Fibroblast of skin of right biceps (primary cell): ENCODE data around the gene NGF.
A peak's percentile ranks its signal among the peaks of the same experiment; 100 is the strongest.

Experiments
- DNase-seq: peaks from one replicate; pipeline ENCODE4 v3.0.0-alpha.2; 2013

The NGF gene

DNA sequence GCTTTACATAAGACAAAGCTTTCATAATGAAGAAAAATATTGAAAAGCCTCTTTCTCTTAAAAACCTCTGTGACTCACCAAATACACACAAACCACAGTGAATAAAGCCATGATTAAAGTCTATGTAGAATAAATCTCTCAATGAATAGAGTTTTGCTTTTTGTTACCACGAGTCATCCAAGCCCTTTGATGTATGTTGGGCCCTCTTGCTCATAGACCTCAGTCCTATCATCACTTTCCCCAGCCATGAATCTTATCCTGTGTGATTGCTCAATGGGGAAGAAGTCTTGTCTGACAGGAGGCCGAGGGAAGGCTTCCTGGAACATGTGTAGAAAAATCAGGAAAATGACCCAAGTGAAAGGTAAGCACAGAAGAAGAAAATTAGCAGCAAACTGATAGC is 60.8 kb downstream of the NGF start:
- peak; percentile 98 for DNase-seq

DNA sequence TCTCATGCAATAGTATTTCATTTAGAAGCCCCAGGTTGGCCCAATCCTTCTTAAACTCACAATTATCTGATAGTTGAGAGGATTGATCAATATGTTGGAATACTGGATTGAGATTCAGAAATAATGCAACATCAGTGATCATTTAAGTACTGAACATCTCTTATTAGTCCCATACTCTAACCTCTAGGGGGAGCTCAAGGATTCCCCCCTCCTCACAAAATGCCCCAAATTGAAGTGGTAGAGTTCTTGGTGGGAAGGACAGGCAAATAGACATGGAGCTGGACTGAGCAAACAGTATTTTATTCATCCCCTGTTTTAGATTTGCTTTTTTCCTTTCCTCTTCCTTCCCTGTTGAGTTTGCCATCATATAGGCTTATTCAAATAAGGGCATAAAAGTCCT is 62.8 kb downstream of the NGF start:
- DNase-seq: no peak

DNA sequence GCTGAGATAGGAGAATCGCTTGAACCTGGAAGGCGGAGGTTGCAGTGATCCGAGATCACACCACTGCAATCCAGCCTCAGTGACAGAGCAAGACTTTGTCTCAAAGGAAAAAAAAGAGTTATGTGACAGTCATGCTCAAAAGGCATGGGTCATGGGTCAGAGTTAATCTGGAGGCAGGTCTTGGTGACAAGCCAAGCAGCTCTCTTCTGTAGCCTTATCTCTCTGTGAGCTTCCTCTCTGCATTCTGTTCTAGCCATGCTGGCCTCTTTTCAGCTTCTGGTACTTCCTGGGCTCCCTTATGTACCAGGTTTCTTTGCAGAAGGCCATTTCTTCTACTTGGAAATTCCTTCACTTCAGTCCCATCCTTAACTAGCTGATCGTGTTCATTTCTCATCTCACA is 63.6 kb downstream of the NGF start:
- DNase-seq: no peak

DNA sequence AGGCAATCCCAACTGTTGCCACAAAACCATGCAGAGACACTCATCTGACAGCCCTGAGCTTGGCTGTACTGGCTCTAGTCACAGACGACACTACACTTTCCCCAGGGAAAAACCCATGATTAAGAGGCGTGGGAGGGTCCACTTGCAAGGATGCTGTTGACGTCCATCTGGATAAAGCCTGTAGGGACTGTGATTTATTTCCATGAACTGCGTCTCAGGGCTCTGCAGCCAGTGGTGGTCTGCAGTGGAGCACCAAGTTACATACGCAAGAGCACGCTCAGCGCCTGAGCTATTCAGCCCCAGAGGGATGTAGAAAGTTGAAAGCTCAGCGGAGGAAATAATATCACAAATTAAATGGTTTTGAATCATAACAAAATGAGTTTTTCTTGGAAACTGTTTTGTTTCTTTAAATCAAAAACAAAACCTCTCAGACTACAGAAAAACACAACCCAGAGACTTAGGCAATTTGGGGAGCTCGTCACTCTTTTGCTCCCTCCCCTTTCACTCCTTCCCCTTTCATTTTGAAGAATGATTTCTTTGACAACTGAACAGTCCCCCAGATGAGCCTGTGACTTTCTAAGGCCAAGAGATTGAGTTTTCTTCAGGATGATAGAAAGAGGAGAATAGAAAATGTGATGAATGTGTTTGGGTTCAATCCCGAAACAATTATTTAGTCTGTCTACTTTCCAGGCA is 71.2 kb downstream of the NGF start:
- peak; percentile 62 for DNase-seq

DNA sequence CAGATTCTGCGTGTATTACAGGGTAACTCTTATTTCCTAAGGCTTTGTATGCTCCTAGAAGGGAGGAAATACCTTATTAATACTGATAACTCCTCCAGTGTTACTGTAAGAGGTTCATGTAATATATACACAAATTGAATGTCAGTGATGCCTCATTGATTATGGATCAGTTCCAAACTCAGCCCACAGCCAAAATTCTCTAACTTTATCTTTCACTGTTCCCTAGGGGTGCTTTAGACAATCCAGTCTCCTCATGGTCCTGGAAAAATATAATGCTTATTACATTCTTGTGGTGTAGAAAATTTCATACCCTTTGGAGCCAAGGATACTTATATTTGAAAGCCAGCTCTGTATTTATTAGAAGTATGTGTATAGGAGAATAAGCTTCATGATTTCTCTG is 73.0 kb downstream of the NGF start:
- DNase-seq: no peak

DNA sequence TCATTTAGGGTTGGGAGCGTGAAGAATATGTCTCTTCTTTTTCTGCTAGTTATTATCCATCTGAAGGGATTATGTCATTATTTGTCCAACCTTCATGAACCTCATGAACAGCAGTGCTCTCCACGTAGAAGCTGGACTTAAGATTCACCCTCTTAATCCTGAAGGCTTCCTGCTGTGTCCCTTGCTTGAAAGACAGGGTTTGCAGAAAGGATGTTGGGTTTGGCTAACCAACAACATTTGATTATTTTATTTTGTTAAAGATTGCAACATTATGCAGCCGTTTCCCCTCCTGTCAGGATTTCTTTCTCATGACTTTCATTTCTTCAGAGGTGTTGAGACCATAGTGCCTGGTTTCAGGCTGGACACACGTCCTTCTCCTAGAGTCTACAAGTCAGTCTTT is 75.2 kb downstream of the NGF start:
- DNase-seq: no peak

DNA sequence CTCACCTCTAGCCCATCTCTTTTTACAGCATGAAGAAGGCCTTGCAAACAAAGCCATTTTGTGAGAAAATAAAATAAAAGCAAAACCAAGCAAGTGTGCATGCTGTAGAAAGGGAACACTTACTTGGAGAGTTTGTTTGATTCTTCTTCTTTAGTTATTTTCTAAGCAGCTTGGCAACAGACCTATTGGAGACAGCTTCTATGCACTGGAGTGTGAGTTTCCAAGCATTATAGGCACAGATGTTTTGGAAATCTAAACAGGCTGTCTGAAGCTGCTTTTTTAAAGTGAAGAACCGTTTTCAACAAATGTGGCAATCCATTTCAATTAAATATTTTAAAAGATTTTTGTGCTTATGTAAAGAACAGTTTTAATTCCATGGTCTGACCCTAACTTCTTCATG is 76.6 kb downstream of the NGF start:
- DNase-seq: no peak

DNA sequence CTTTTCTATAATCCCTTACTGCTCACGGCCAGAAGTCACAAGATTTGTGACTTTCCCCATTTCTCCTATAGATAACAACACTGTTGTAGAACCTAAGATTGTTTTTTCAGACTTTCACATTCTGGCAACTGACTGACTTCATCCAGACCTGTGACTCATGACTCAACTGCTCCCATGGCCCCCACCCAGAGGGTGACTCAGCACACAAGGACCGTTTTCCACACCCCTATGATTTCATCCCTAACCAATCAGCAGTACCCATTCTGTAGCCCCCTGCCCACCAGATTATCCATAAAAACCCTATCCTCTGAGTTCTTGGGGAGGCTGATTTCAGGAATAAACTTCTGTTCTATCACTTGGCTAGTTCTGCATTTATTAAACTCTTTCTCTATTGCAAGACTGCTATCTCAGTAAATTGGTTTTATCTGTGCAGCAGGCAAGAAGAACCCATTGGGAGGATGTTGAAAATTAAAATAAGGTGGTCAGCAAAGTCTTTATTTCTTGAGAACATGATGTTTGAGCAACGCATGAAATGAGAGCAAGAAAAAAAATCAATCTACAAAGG is 79.7 kb downstream of the NGF start:
- DNase-seq: peak; percentile 84

DNA sequence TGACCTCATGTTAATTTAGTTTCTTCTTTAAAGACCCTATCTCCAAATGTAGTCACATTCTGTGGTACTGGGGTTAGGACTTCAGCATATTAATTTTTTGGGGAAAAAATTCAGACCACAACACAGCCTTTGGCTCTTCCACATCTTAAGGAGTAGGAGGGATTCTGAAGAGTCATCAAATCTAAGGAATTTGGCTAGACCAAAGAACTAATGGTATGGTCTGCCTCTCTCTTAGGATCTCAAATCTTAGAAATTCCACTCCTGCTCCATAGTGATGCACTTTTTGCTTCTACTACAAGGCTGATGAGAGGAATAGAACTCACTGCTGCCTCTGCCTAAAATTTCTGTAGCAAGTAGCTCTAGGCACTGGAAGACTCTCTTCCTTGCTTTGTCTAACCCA is 80.5 kb downstream of the NGF start:
- no peak for DNase-seq

DNA sequence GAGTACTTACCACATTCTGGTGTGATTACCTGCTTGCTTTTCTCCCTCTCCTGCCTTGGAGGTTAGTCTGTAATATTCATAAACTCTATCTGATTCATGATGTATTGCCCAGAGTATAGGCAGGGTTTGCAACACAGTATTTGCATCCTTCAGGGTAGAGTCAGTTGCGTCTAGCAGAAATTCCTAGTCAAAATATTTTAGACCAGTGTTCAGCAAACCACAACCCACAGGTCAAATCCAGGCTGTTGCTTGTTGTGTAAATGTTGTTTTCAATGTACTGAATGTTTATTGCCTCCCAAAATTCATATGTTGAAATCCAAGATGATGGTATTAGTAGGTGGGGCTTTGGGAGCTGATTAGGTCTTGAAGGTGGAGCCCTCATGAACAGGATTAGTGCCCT is 82.9 kb downstream of the NGF start:
- DNase-seq: peak; percentile 73

DNA sequence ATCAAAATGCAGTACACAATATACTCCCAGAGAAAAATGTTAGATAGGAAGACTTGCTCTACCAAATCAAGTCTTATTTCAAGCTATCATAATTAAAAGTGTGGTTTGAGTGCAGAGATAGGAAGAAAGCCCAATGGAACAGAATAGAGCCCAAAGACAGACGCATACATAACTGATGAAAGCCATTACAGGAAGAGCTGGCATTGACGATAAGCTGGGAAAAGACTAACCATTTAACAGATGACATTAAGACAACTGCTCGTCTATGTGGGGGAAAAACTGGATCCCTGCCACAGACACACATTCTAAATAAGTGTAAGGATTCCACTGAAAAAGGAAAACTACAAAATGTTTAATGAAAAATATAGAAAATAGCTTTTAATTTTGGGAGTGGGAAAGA is 85.5 kb downstream of the NGF start:
- no peak for DNase-seq

DNA sequence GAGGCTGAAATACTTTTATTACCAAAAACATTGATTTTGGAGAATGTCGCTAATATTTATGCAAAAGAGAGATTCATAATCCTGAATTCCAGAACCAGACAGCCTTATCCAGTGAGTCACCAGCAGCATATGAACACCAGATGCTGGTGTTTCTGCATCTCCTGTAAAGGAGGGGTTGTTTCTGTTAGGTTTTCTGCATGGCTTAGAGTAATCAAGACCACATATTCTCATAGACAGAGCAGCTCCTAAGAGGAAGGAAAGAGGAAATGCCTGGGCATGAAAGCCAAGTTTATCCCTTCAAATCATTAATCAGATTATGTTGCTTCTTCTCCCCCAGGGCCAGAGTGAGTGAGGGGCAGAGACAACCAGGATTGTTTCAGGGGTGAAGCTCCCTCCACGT is 86.2 kb downstream of the NGF start:
- DNase-seq: peak; percentile 97

DNA sequence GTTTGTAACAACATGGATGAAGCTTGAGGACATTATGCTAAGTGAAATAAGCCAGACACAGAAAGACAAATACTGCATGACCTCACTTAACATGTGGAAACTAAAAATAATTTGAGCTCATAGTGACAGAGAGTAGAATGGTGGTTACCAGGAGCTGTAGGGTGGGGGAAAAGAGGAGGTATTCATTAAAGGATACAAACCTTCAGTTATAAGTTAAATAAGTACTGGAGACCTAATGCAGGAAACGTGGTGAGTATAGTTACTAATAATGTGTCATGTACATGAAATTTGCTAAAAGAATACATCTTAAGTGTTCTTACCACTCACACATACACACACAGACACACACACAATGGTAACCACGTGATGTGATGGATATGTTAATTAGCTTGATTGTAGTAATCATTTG is 86.7 kb downstream of the NGF start:
- DNase-seq: peak; percentile 89

DNA sequence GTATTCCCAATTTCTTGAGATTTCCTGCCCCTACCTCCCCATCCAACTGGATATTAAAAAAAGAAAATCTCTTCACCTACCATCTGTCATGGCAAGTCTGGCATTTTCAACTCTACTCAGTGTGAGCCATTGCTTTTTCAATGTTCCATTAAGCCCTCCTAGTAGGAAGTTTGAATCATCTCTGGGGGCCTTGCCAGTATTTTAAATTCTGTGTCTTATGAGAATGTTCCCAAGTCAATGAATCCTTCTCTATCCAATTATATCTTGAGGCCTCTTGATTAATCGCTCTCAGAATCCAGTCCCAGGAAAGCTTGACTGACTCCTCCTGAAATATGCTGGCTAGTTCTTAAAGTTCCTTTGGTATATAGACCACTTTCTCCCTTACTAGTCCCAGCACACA is 91.5 kb downstream of the NGF start:
- DNase-seq: peak; percentile 52

DNA sequence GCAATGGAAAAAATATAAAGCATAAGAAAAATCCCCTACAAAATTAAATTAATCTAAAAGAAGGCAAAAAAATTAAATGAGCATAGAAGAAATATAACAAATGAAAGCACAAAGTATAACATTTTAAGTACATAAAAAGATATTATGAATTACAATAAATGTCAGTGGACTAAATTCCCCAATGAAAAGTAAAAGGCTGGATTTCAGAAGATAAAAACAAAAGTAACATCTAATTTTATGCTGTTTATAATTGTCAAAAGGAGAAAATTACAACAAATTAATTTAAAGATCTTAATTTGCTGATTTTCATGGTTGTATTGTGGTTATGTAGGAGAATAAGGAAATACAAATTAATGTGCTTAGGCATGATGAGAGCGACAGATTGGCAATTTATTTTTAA is 92.8 kb downstream of the NGF start:
- DNase-seq: no peak

DNA sequence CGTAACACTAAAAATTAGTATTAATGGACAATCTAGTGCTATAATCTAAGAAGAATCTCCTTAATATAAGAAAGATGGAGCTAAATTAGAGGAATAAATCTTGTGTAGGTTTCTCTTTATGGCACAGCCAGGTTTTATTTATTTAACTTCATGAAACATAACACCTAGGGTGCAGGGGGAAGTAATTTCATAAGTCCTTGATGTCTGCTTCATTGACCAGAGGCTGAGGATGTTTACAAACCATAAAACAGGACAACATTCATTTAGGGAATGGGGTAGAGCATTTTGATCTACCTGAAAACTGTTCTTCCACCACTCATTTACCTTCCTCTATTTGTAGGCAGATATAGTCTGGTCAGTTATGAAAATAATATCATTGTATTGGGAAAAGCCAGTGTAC is 95.5 kb downstream of the NGF start:
- no peak for DNase-seq

DNA sequence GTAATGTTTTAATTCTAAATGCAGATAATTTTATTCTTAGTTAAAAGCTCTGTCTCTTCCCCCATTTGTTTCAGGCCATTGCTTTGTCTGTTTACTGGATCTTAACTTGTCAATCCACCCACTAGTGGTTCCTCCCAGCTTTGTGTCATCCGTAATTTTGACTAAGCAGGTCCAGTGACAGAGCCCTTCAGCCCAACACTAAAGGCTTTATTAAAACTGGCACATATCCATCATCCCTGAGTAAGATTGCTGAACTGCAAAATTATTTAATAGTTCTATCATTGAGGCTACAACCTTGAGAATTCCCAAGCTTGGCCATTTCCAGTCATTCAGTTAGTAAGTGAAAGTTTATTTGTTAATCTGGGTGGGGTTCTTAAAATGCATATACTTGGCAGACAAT is 96.7 kb downstream of the NGF start:
- no peak for DNase-seq

DNA sequence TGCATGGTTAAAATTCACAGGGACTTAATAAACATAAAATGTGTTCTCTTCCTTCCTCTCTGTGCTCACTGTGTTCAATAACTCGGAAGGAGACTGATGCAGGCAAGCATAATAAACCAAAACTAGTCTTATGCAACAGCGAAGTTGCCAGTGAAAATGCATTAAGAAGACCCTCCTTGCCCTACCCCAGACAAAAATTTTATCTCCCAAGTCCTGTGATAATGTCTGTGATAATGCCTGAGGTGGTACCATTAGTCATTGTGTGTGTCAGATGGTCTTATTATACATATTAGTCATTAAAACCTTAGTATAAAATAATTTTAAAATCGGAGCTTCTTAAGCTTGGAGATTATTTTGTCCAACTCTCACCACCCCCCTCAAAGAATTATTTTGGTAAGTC is 97.8 kb downstream of the NGF start:
- DNase-seq: peak; percentile 51

DNA sequence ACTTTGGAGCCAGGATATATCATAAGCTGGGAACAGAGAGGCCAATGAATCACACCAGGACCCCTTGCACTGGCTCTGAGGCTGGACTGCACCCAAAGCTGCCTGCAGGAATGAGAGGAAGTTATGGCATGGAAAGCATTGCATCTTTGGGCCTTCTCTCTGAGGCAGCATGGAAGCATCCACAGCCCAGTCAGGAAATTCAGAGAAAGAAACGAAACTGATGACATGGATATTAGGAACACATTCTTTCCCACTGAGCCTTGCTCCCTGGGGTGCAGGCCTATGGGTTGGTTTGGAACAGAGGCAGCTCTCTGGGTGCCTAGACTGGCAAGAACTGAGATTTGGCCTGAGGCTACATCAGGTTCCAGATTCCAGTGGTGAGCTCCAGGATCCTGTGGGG is 98.6 kb downstream of the NGF start:
- DNase-seq: peak; percentile 98

DNA sequence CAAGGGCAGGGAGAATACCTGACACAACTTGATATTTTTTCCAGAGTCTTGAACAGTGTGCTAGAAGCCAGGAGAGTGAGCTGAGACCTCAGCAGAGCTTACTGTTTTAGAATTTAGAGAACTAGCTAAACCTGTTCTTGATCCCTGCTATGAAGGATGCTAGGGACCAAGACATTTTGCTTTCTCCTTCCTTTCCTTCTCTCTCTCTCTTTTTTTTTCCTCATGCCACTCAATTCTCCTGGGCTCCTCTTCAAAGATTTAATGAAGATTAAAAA is 99.0 kb downstream of the NGF start:
- DNase-seq: no peak

DNA sequence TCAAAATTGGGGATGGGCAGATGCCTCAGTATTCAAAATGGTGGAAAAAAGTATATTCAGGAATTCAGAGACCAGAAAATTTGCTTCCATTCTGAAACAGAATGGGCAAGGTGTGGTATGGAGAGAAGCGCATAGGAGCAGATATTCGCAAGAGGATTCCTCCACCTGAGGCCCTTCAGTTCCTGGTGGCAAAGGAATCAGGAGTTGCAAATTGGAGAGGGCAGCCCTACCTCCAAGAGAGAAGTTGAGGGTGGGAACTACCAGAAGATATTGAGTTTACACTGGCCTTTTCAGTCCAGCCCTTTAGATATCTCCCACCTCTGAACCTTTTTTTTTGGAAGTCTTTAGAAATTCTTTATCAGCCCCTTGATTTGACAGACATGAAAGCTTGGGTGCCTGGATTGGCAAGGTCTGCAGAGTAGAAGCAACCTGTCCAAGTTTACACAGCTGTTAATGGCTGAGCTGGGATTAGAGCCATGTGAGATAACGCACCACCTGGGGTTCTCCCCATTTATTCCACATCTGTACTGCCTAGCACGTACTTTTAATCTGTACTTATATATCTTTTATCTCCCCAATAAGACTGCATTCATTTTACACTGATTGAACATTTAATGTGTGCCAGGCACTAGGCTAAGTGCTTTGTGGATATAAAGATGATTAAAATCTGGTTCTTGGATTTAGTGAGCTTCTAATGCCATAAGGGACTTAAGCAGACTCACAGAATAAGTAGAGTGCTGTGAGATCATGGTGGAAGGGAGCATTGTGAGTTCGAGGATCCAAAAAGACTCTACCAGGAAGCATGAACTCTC is 99.5 kb downstream of the NGF start:
- DNase-seq: no peak

DNA sequence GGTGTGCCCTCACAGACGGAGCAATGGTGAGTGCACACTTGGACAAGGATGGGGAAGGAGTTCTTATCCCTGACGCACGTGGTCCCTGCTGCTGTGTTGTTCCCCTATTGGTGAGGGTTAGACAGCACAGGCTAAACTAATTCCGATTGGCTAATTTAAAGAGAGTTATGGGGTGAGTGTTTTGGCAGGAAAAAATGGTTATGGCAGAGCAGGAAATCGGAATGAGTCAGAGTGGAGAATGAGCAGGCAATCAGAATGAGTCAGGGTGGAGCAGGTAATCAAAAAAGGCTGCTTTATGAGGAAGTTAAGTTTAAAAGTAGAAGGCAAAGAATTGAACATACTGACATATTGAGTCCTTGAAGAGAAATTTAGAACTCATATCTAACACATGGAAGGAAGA is 100.5 kb downstream of the NGF start:
- DNase-seq: peak; percentile 81

DNA sequence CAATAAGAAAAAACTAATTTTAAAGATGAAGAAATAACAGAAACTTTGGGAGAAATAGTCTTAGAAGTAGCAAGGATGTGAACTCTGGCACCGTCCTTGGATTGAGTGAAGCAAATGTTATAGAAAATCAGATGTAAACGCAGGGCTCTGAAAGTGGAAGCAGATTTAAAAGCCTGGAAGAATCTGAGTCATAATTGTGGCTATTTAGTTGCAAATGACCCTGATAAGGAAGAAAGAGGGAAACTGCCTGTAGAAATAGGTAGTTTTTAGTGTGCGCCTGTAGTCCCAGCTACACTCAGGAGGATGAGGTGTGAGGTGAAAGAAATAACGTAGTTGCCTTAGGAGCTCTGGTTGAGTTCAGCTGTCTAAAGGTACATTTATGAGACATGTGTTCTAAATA is 101.0 kb downstream of the NGF start:
- DNase-seq: no peak
